HG02623 (cell line): ENCODE data around the gene FBXL17.

ENCODE experiments used
- ATAC-seq: cut with Tn5 transposase; IDR thresholded peaks from one replicate; pipeline ENCODE4 v1.9.1; 2021; ENCODE audit warnings: moderate library complexity; ENCODE audit not compliant: unreplicated experiment

The FBXL17 gene

GRCh38 chr5:108104448-108104847, 277.4 kb downstream of the FBXL17 start:
- ATAC-seq, result no peak

GRCh38 chr5:108102463-108102862, 279.4 kb downstream of the FBXL17 start:
- ATAC-seq, result no peak

DNA sequence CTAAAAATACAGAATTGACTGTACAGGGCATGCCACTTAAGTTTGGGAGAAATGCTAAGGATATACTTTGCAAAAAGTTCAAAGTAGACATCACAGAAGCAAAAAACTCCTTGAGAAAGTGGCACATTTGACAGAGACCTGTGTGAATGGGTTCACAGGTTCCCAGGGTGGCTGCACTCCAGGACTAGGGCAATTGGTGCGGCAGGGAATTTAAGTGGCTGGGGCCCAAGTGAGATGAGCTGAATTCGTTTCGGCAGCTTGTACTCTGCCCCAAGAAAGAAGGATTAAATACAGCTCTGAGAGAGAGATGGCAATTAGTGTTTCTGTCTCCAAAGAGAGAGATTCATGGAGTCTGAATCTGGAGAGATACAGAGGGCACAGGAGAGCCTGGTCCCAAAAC, 280.1 kb downstream of the FBXL17 start:
- no peak for ATAC-seq

GRCh38 chr5:108101130-108101529, 280.8 kb downstream of the FBXL17 start:
- no peak for ATAC-seq

GRCh38 chr5:108094800-108095199, 287.1 kb downstream of the FBXL17 start:
- ATAC-seq, result no peak

DNA sequence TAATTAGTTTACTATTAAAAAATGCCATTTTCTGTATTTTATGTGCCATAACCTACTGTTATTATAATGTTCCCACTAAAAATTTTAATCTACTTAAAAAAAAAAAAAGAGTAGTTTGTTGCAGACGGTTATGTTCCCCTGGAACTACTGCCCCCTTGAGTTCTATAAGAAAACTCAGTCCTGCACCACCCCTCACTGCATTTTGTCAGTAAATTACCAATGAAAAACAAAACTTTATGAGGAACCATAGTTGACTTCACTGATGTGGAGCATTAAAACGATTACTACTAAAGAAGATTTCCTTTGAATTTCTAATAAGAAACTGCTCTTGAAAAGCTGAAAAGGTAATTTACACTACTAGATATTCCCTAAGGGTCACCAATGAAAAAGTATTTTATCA, 288.7 kb downstream of the FBXL17 start:
- no peak for ATAC-seq

DNA sequence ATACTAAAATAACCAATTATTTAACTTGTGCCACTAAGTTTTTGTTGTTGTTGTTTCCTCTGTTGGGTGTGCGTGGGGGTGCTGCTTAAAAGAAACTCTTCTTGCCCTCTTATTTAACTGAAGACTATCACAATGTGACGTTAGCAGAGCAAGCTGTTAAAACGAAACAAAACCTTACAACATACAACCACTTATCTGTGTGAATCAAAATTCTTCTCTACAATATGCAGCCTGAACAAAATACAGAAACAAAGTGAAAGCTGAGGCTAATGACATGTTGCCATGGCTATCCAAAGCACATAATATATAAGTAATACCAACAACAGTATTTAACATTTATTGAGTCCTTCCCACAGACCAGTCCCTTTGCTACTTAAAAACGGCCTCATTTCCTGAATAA, 291.0 kb downstream of the FBXL17 start:
- ATAC-seq, result no peak

DNA sequence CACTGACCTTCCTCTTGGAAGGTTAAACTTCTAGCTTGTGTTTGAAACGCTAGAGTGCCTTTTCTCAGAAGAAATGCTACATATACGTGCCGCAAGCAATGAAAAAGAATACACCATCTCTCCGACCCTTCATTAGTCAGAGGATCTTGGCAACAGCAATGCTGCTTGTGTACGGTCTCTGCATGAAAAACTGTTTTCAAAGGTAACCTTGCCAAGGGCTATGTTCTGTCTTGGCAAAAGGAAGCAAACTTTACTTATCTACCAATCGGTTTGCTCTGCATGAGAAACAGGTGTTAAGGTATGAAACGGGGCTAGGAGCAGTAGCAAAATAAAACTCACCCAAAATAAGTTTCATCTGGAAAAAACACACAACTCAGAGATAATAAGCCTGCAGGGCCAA, 297.8 kb downstream of the FBXL17 start:
- no peak for ATAC-seq

- no peak for ATAC-seq
Measured at GRCh38 chr5:108083232-108083631, 298.7 kb downstream of the FBXL17 start.

DNA sequence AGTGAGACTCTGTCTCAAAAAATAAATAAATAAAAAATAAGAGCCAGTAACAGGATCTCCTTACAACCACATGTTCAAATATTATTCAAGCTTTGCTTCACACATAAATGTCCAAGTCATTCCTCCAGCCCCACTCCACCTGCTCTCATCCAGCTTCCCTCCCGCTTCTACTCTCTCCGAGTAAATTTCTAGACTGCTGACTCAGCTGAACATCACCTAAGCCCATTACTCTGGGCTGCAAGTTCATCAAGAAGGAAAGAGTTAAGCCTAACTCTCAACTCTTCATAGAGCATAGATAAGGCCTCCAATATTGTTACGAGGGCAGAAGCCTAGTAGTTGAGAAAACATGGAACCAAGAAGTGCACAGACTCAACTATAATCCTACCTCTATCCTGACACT, 300.2 kb downstream of the FBXL17 start:
- ATAC-seq, result no peak

- ATAC-seq, result no peak
Measured at GRCh38 chr5:108079753-108080152, 302.1 kb downstream of the FBXL17 start.

DNA sequence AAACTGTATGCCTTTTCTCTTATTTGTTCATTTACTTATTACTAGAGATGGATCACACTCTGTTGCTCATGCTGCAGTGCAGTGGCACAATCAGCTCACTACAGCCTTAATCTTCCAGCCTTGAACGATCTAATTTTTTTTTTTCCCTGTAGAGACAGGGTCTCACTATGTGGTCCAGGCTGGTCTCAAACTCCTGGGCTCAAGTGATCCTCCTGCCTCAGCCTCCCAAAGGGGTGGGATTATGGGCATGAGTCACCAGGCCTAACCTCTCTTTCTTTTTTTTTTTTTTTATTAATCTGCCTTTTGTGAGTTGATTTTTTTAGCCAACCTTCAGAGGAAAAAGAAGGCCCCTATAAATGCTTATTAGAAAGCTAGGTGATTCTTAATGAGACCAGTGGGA, 303.0 kb downstream of the FBXL17 start:
- ATAC-seq, result no peak

DNA sequence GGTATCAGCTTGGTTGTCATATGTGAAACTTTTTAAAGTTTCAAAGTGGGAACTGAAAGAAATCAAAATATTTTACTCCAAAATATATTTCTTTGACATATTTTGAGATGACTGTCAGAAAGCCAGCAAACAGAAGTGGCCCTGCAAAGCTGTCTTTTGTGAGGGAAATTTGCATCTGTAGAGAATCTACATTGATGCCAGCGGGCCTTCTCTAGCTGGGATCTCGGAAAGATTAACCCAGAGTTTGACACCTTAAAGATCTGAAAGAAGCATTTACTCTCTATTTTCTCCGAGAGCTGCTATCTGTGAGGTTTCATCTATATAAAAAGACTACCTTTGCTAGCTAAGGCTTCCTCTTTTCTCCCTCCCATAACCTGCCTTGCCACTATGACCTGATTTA, 303.6 kb downstream of the FBXL17 start:
- no peak for ATAC-seq

DNA sequence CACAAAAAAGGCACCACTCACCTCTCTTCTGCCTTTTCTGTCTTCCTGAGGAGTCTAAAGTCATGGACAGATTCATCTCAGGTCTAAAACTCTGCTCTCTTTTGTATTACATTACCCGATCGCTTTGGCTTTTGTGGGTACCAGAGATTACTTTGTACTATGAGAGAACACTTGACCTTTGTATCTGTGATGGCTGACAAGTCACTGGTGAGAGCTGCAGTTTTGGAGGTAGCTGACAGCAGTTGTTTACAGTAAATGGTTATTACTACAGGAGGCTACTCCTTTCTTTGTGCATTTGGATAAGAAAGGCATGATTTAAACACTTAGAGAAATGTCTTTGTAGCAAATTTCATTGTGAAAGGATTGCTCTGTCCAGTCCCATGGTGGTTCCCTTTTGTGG, 307.3 kb downstream of the FBXL17 start:
- ATAC-seq, result no peak

GRCh38 chr5:108064302-108064701, 317.6 kb downstream of the FBXL17 start:
- no peak for ATAC-seq

- no peak for ATAC-seq
Measured at GRCh38 chr5:108061941-108062340, 320.0 kb downstream of the FBXL17 start.

GRCh38 chr5:108060340-108060739, 321.6 kb downstream of the FBXL17 start:
- no peak for ATAC-seq

DNA sequence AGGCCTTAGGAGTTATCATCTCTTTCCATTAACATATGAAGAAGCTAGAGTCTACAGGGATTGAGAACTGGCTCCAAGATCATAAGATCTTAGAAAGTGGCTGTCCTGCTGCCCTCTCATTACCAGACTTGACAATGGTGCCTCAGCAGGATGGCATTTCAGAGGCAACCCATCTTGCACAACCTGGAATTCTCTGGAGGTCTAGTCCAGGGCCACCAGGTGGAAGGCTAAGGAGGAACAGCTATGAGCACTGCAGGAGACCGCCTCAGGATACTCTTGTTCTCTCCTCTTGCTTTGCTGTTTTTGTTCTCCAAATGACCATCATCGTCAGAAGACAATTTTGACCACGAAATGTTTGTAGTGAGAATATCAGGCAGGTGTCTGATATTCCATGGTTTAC, 322.6 kb downstream of the FBXL17 start:
- ATAC-seq, result no peak

- ATAC-seq, result no peak
Measured at GRCh38 chr5:108054349-108054748, 327.5 kb downstream of the FBXL17 start.

- ATAC-seq, result no peak
Measured at GRCh38 chr5:108046955-108047670, 334.8 kb downstream of the FBXL17 start.

GRCh38 chr5:108036482-108036881, 345.4 kb downstream of the FBXL17 start:
- ATAC-seq, result no peak

GRCh38 chr5:108028883-108029282, 353.0 kb downstream of the FBXL17 start:
- no peak for ATAC-seq

GRCh38 chr5:108028412-108028811, 353.5 kb downstream of the FBXL17 start:
- no peak for ATAC-seq
